Keratinocyte (primary cell): ENCODE results near the gene MEGF11. TPM values are rescaled to one million over a fixed set of nuclear protein-coding genes. Genes with fewer than 3 reads are reported as not detected.

Experiments
- DNase-seq: peaks from one replicate; pipeline ENCODE4 v3.0.0-alpha.2; 2011; ENCODE audit warnings: low read depth, missing footprints, low spot score
- FAIRE-seq: peaks from 2 replicates; lab custom pipeline; 2011; peaks lifted over from hg19 to GRCh38; lab: Jason Lieb, UNC
- H2AFZ ChIP-seq: 2 replicates; pipeline ENCODE4 v1.6.0; 2012; ENCODE audit warnings: low read length, control low read depth, inconsistent platforms; ENCODE audit not compliant: control insufficient read depth
- H3K27ac ChIP-seq: 2 replicates; pipeline ENCODE4 v1.5.1; 2011; ENCODE audit warnings: low read length; ENCODE audit not compliant: control insufficient read depth, insufficient read depth
- H3K27me3 ChIP-seq: 3 replicates; pipeline ENCODE4 v1.6.0; 2011; ENCODE audit warnings: low read length; ENCODE audit not compliant: control insufficient read depth, insufficient read depth; ENCODE audit errors: extremely low read depth
- H3K36me3 ChIP-seq, 2 experiments: 2 replicates in 1 of 2; 3 replicates in 1 of 2; pipeline ENCODE4 v1.5.1; 2011; ENCODE audit warnings: low read length in 2 of 2, mild to moderate bottlenecking in 1 of 2; ENCODE audit not compliant: control insufficient read depth in 2 of 2, insufficient read depth in 2 of 2; ENCODE audit errors: extremely low read depth in 1 of 2
- H3K4me1 ChIP-seq: 3 replicates; pipeline ENCODE4 v1.5.1; 2011; ENCODE audit warnings: low read length; ENCODE audit not compliant: control insufficient read depth, insufficient read depth; ENCODE audit errors: extremely low read depth
- H3K4me2 ChIP-seq: 3 replicates; pipeline ENCODE4 v1.6.0; 2011; ENCODE audit warnings: low read depth, low read length; ENCODE audit not compliant: control insufficient read depth, insufficient read depth; ENCODE audit errors: extremely low read depth
- H3K4me3 ChIP-seq, 3 experiments: fragments of 200-600 bp in 1 of 3; sonication (generic) in 1 of 3; 2 replicates in 2 of 3; 3 replicates in 1 of 3; pipeline ENCODE4 v1.5.1; 2011 to 2016; ENCODE audit warnings: low read length in 3 of 3, mild to moderate bottlenecking in 3 of 3, control low read depth in 2 of 3, inconsistent platforms in 1 of 3, low read depth in 1 of 3, mixed read lengths in 1 of 3, mixed run types in 1 of 3, moderate library complexity in 1 of 3; ENCODE audit not compliant: control insufficient read depth in 2 of 3, insufficient read depth in 2 of 3; ENCODE audit errors: extremely low read depth in 1 of 3
- H3K79me2 ChIP-seq: 2 replicates; pipeline ENCODE4 v1.6.0; 2012; ENCODE audit warnings: low read length; ENCODE audit not compliant: control insufficient read depth, insufficient read depth
- H3K9ac ChIP-seq: 3 replicates; pipeline ENCODE4 v1.6.0; 2011; ENCODE audit warnings: low read length; ENCODE audit not compliant: control insufficient read depth, insufficient read depth; ENCODE audit errors: extremely low read depth
- H3K9me1 ChIP-seq: 3 replicates; pipeline ENCODE4 v1.6.0; 2011; ENCODE audit warnings: low read length; ENCODE audit not compliant: control insufficient read depth, insufficient read depth; ENCODE audit errors: extremely low read depth
- H3K9me3 ChIP-seq: 2 replicates; pipeline ENCODE4 v1.5.1; 2012; ENCODE audit warnings: low read depth, low read length; ENCODE audit not compliant: control insufficient read depth
- H4K20me1 ChIP-seq: 3 replicates; pipeline ENCODE4 v1.6.0; 2011; ENCODE audit warnings: low read length; ENCODE audit not compliant: control insufficient read depth, insufficient read depth; ENCODE audit errors: extremely low read depth
- EZH2 ChIP-seq: IDR thresholded peaks from one replicate; pipeline ENCODE4 v1.6.1; 2012; ENCODE audit warnings: inconsistent platforms, mild to moderate bottlenecking, low read length, moderate library complexity
- dilution Hi-C: fragments of 300-500 bp; cut with MboI; formaldehyde crosslinking; loops from one replicate; pipeline ENCODE4 v1.7.0; 2020; ENCODE audit warnings: low sequenced_read_pairs; ENCODE audit not compliant: extremely low pct_ligation_motif_present
- polyA plus RNA-seq, 5 experiments: library from polyadenylated mRNA; depleted of rRNA in 3 of 5; stranded (reverse) in 3 of 5; stranded (forward) in 1 of 5; unstranded in 1 of 5; fragments of >200 nt; gene quantifications; 1 replicate in 1 of 5; 2 replicates in 3 of 5; 3 replicates in 1 of 5; pipeline versions ENCODE4 v1.2.1 to v1.2.3, GENCODE V29; 2011 to 2012; ENCODE audit warnings: missing spikeins in 2 of 5, low read depth in 1 of 5, low replicate concordance in 1 of 5
- TF ChIP-seq, protein P1 (sequence below), 3 experiments: IDR thresholded peaks in 1 of 3; conservative IDR thresholded peaks in 1 of 3; optimal IDR thresholded peaks in 1 of 3; 2 replicates in 2 of 3; 3 replicates in 1 of 3; pipeline versions ENCODE3 to v1.5.1; 2011; ENCODE audit warnings: low read length in 3 of 3, mild to moderate bottlenecking in 3 of 3, moderate library complexity in 2 of 3, control low read depth in 1 of 3, inconsistent platforms in 1 of 3; ENCODE audit not compliant: insufficient read depth in 2 of 3; ENCODE audit errors: extremely low read depth in 1 of 3

MEGF11 gene
- polyA plus RNA-seq, 1 donor (not counting 4 experiments of a cell fraction or from before 2014, with no cell fraction given) = not detected

DNA sequence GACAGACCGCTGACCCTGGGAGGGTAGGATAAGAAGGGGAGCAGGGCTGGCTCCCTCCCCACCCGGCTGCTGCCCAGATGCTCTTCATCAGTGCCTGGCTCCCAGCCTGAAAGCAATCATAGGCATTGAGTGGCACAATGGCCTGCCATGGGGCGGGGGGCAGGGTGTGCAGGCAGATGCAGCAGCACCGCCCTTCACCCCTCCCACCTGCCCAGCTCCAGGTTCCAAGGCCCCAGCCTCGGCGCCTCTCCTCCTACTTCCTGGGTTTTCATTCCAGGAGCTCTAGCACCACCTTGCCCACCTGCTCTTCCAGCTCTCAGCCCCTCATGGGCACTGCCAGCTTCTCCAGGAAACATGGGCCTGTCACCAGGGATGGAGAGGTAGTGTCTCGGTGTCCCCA is 101.7 kb downstream of the MEGF11 start:
- FAIRE-seq = no peak
- Histone ChIP-seq H3K4me1 (no peaks in the 10 kb centered on the region), H3K27me3 (peaks cover 37% of the 10 kb centered on the region), H3K79me2 (no peaks in the 10 kb centered on the region), H2AFZ (no peak overlapping the region), H3K9ac (no peak overlapping the region), H3K9me1 (no peaks in the 10 kb centered on the region), H3K36me3 (no peaks in the 10 kb centered on the region), H3K9me3 (no peaks in the 10 kb centered on the region), H3K27ac (no peak overlapping the region), H4K20me1 (no peaks in the 10 kb centered on the region), H3K4me2 (no peak overlapping the region), H3K4me3 (no peak overlapping the region)
- dilution Hi-C loops = no loop called here
- DNase-seq = no peak
- TF ChIP-seq EZH2 = no peak
- TF ChIP-seq, protein P1, sequence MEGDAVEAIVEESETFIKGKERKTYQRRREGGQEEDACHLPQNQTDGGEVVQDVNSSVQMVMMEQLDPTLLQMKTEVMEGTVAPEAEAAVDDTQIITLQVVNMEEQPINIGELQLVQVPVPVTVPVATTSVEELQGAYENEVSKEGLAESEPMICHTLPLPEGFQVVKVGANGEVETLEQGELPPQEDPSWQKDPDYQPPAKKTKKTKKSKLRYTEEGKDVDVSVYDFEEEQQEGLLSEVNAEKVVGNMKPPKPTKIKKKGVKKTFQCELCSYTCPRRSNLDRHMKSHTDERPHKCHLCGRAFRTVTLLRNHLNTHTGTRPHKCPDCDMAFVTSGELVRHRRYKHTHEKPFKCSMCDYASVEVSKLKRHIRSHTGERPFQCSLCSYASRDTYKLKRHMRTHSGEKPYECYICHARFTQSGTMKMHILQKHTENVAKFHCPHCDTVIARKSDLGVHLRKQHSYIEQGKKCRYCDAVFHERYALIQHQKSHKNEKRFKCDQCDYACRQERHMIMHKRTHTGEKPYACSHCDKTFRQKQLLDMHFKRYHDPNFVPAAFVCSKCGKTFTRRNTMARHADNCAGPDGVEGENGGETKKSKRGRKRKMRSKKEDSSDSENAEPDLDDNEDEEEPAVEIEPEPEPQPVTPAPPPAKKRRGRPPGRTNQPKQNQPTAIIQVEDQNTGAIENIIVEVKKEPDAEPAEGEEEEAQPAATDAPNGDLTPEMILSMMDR (optimal IDR thresholded peaks at IDR 0.05 in 1 of 3, IDR thresholded peaks at IDR 0.05 in 1 of 3, conservative IDR thresholded peaks at IDR 0.05 in 1 of 3; ENCODE audit: extremely low read depth in 1 of 3, insufficient read depth in 2 of 3, low read length in 3 of 3) = no peak

DNA sequence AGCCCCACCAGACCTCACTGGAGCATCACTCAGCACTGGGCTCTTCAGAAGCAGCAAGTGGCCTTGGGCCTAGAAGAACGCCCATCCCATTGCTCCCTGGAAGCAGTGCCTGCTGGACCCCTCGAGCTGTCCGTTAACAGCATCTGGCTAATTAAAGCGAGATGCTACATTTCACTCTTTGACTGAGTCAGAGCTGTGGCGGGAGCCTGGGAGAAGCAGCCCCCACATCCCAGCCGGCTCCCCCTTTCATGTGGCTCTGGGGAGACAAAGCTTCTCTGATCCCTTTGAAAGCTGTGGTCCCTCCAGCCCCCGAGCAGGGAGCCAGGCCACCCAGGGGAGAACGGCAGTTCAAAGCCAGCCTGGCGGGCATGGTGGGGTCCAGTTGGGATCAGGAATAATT is 103.7 kb downstream of the MEGF11 start:
- DNase-seq (no peak), FAIRE-seq (no peak)
- H3K27me3 ChIP-seq = peaks cover 30% of the 10 kb centered on the region

More for the DNA sequence above, 103.7 kb downstream of the MEGF11 start:
- no peaks in the 10 kb centered on the region for H3K36me3 ChIP-seq
- H2AFZ ChIP-seq = no peak overlapping the region
- H3K9me3 ChIP-seq = no peaks in the 10 kb centered on the region
- H4K20me1 ChIP-seq = no peaks in the 10 kb centered on the region
- no peaks in the 10 kb centered on the region for H3K4me1 ChIP-seq
- H3K9ac ChIP-seq = no peak overlapping the region
- no peak overlapping the region for H3K27ac ChIP-seq
- dilution Hi-C loops = no loop called here
- TF ChIP-seq EZH2 = no peak
- TF ChIP-seq, protein P1 (optimal IDR thresholded peaks at IDR 0.05 in 1 of 3, IDR thresholded peaks at IDR 0.05 in 1 of 3, conservative IDR thresholded peaks at IDR 0.05 in 1 of 3; ENCODE audit: extremely low read depth in 1 of 3, insufficient read depth in 2 of 3, low read length in 3 of 3) = no peak
- H3K79me2 ChIP-seq = no peaks in the 10 kb centered on the region
- H3K4me2 ChIP-seq = no peak overlapping the region
- no peaks in the 10 kb centered on the region for H3K9me1 ChIP-seq
- H3K4me3 ChIP-seq = no peak overlapping the region
